ENCODE results near the gene CPT1B.

DNA sequence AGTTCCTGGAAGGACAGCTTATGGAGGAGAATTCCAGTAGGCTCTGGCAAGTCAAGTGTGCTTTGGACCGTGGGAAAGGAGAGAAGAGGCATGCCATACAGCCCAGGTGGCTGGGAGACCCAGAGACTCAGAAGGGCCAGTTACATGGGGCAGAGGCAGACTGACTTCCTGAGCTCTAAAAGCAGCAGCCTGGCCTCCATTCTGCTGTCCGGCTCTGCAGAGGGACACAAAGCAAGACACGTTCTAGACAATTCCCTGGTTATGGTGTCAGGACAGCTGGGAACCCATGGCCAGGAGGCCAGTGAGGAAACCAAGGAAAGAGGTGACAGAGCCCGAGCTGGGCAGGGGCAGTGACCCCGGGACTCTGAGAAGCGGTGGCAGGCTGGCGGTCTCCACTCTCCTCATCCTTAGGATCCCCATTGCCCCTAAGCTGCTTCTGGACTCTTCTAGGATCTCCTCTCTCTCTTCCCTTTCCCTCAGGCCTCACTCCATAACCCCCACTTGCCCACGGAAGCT, 2.7 kb downstream of the CPT1B start:
- TF ChIP-seq EZH2 (IDR thresholded peaks at IDR 0.05; ENCODE audit: borderline replicate concordance, low read depth, low read length, severe bottlenecking), result no peak
- TF ChIP-seq, protein P1, sequence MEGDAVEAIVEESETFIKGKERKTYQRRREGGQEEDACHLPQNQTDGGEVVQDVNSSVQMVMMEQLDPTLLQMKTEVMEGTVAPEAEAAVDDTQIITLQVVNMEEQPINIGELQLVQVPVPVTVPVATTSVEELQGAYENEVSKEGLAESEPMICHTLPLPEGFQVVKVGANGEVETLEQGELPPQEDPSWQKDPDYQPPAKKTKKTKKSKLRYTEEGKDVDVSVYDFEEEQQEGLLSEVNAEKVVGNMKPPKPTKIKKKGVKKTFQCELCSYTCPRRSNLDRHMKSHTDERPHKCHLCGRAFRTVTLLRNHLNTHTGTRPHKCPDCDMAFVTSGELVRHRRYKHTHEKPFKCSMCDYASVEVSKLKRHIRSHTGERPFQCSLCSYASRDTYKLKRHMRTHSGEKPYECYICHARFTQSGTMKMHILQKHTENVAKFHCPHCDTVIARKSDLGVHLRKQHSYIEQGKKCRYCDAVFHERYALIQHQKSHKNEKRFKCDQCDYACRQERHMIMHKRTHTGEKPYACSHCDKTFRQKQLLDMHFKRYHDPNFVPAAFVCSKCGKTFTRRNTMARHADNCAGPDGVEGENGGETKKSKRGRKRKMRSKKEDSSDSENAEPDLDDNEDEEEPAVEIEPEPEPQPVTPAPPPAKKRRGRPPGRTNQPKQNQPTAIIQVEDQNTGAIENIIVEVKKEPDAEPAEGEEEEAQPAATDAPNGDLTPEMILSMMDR (IDR thresholded peaks at IDR 0.05; ENCODE audit: borderline replicate concordance, extremely low read depth, low read length, poor library complexity, severe bottlenecking), result no peak

All from DND-41 (cell line).